HepG2 (cell line): ENCODE measurements around the gene MAPK7. TPM values are rescaled to one million over a fixed set of nuclear protein-coding genes. Genes with fewer than 3 reads are reported as not detected.

ENCODE experiments used
- AKAP8 ChIP-seq: sonication (generic); formaldehyde crosslinking; IDR thresholded peaks from 2 replicates; pipeline ENCODE4 v1.5.1; 2020; ENCODE audit warnings: mild to moderate bottlenecking, missing genetic modification reagents
- CAMTA2 ChIP-seq: sonication (generic); formaldehyde crosslinking; IDR thresholded peaks from 2 replicates; pipeline ENCODE4 v1.4.0; 2020; ENCODE audit warnings: mild to moderate bottlenecking, missing genetic modification reagents, borderline replicate concordance
- CREB3 ChIP-seq: sonication (generic); formaldehyde crosslinking; IDR thresholded peaks from 2 replicates; pipeline ENCODE4 v1.5.0; 2020; ENCODE audit warnings: missing genetic modification reagents
- MED1 ChIP-seq: sonication (generic); formaldehyde crosslinking; IDR thresholded peaks from 2 replicates; pipeline ENCODE4 v1.4.0; 2020; ENCODE audit warnings: missing genetic modification reagents
- MZF1 ChIP-seq: sonication (generic); formaldehyde crosslinking; IDR thresholded peaks from 2 replicates; pipeline ENCODE4 v1.8.1; 2023; ENCODE audit warnings: mild to moderate bottlenecking, missing genetic modification reagents, borderline replicate concordance
- NFE2 ChIP-seq: sonication (generic); formaldehyde crosslinking; IDR thresholded peaks from 2 replicates; pipeline ENCODE4 v1.4.0; 2020; ENCODE audit warnings: missing genetic modification reagents
- NR2F6 ChIP-seq, 2 experiments: IDR thresholded peaks; 2 replicates each; pipeline ENCODE4 v1.6.1; 2016; ENCODE audit warnings: antibody characterized with exemption in 1 of 2, mild to moderate bottlenecking in 1 of 2
- PITX1 ChIP-seq: sonication (generic); formaldehyde crosslinking; IDR thresholded peaks from 2 replicates; pipeline ENCODE4 v1.5.1; 2020; ENCODE audit warnings: mild to moderate bottlenecking, missing genetic modification reagents
- PRDM15 ChIP-seq: sonication (generic); formaldehyde crosslinking; IDR thresholded peaks from 2 replicates; pipeline ENCODE4 v1.4.0; 2020; ENCODE audit warnings: missing genetic modification reagents
- RAD51 ChIP-seq: fragments of 450-650 bp; IDR thresholded peaks from 2 replicates; pipeline ENCODE4 v1.6.1; 2016; ENCODE audit warnings: borderline replicate concordance
- RFX1 ChIP-seq: fragments of 450-650 bp; IDR thresholded peaks from 2 replicates; pipeline ENCODE4 v1.6.1; 2017
- SP5 ChIP-seq: IDR thresholded peaks from 2 replicates; pipeline ENCODE4 v1.6.1; 2016; ENCODE audit warnings: low read depth, borderline replicate concordance
- XRCC5 ChIP-seq: fragments of 200-400 bp; formaldehyde crosslinking; optimal IDR thresholded peaks from 2 replicates; pipeline ENCODE3; 2017; ENCODE audit warnings: mild to moderate bottlenecking, low read length
- ZBTB25 ChIP-seq: IDR thresholded peaks from 2 replicates; pipeline ENCODE4 v1.6.1; 2018; ENCODE audit warnings: missing genetic modification reagents
- ZBTB7A ChIP-seq: sonication (generic); formaldehyde crosslinking; IDR thresholded peaks from 2 replicates; pipeline ENCODE4 v1.8.0; 2022; ENCODE audit warnings: mild to moderate bottlenecking, missing genetic modification reagents
- ZFP37 ChIP-seq: sonication (generic); formaldehyde crosslinking; IDR thresholded peaks from 2 replicates; pipeline ENCODE4 v1.4.0; 2020; ENCODE audit warnings: missing genetic modification reagents, borderline replicate concordance
- ZNF282 ChIP-seq: fragments of 450-650 bp; IDR thresholded peaks from 2 replicates; pipeline ENCODE4 v1.6.1; 2018; ENCODE audit not compliant: partially characterized antibody
- ZNF367 ChIP-seq: sonication (generic); formaldehyde crosslinking; IDR thresholded peaks from 2 replicates; pipeline ENCODE4 v1.4.0; 2020; ENCODE audit warnings: missing genetic modification reagents, borderline replicate concordance
- ZNF576 ChIP-seq: sonication (generic); formaldehyde crosslinking; IDR thresholded peaks from 2 replicates; pipeline ENCODE4 v1.4.0; 2020; ENCODE audit warnings: mild to moderate bottlenecking, missing genetic modification reagents
- ZNF589 ChIP-seq: sonication (generic); formaldehyde crosslinking; conservative IDR thresholded peaks from 2 replicates; pipeline ENCODE4 v1.8.0; 2022; ENCODE audit warnings: mild to moderate bottlenecking, moderate library complexity, missing genetic modification reagents
- ZNF644 ChIP-seq: IDR thresholded peaks from 2 replicates; pipeline ENCODE4 v1.6.1; 2016; ENCODE audit warnings: low read depth
- ZNF652 ChIP-seq: IDR thresholded peaks from 2 replicates; pipeline ENCODE4 v1.6.1; 2016; ENCODE audit warnings: low read depth, borderline replicate concordance
- ZNF788 ChIP-seq: sonication (generic); formaldehyde crosslinking; IDR thresholded peaks from 2 replicates; pipeline ENCODE4 v1.5.0; 2020; ENCODE audit warnings: mild to moderate bottlenecking, missing genetic modification reagents, borderline replicate concordance
- ZNF879 ChIP-seq: sonication (generic); formaldehyde crosslinking; IDR thresholded peaks from 2 replicates; pipeline ENCODE4 v1.8.1; 2023; ENCODE audit warnings: missing genetic modification reagents
- polyA plus RNA-seq, 8 experiments: library from polyadenylated mRNA; depleted of rRNA in 3 of 8; stranded (reverse) in 7 of 8; unstranded in 1 of 8; fragments of >200 nt; fragmentation: Illumina TruSeq in 4 of 8; extraction: Trizol in 4 of 8; gene quantifications; 2 replicates each; pipeline versions ENCODE4 v1.2.1 to v1.2.3, GENCODE V29; 2011 to 2016; ENCODE audit warnings: low read depth in 4 of 8, missing spikeins in 1 of 8, mixed read lengths in 1 of 8; ENCODE audit not compliant: insufficient read depth in 1 of 8
- total RNA-seq, 5 experiments: library from RNA; depleted of rRNA; stranded (reverse); fragments of >200 nt; fragmentation: Illumina TruSeq; extraction: Trizol; gene quantifications; 2 replicates each; pipeline ENCODE4 v1.2.3, GENCODE V29; 2016; ENCODE audit warnings: low read depth in 1 of 5

MAPK7 gene
- total and polyA plus RNA-seq, 2 of the 13 experiments (the other 11 are each of a cell fraction or from before 2014, with no cell fraction given) = 2.9 to 5.9 TPM

- no peak for TF ChIP-seq MZF1
- no peak for TF ChIP-seq CREB3 (CRISPR knock-in tag)
- no peak for TF ChIP-seq ZNF367 (CRISPR knock-in tag)
- TF ChIP-seq RFX1 = no peak
- peak; percentile 70; the same call in 1 of the 2 replicates for TF ChIP-seq ZNF644 (CRISPR knock-in tag)
- no peak for TF ChIP-seq PRDM15
- peak; percentile 79 for TF ChIP-seq PITX1 (CRISPR knock-in tag)
- TF ChIP-seq AKAP8 = peak; percentile 82; the same call in 1 of the 2 replicates
- peak; percentile 69 for TF ChIP-seq NR2F6 (IDR thresholded peaks at IDR 0.05)
- TF ChIP-seq NR2F6 (CRISPR knock-in tag; IDR thresholded peaks at IDR 0.05) = peak; percentile 72
- TF ChIP-seq XRCC5 = peak; percentile 87
- no peak for TF ChIP-seq ZNF576 (CRISPR knock-in tag)
- TF ChIP-seq SP5 (CRISPR knock-in tag) = peak; percentile 70; the same call in 1 of the 2 replicates
- TF ChIP-seq ZNF282 = no peak
- TF ChIP-seq CAMTA2 (CRISPR knock-in tag) = no peak
- TF ChIP-seq ZNF879 (CRISPR knock-in tag) = no peak
- TF ChIP-seq NFE2 (CRISPR knock-in tag) = no peak
- no peak for TF ChIP-seq ZNF652
- no peak for TF ChIP-seq ZFP37 (CRISPR knock-in tag)
- no peak for TF ChIP-seq RAD51
- TF ChIP-seq ZNF788 (CRISPR knock-in tag) = peak; percentile 31; the same call in 1 of the 2 replicates
- 0 out of 2 replicates have a peak, but pooled peaks have one; percentile 23 for TF ChIP-seq ZBTB25 (CRISPR knock-in tag)
- TF ChIP-seq ZBTB7A (CRISPR knock-in tag) = 0 out of 2 replicates have a peak, but pooled peaks have one; percentile 56
- peak; percentile 76 for TF ChIP-seq MED1
- TF ChIP-seq ZNF589 (CRISPR knock-in tag) = no peak; the same call in none of the 2 replicates
These were observed 40.0 kb upstream of the MAPK7 start (continued) for GRCh38 chr17:19338031-19338990.
